WTC11 (cell line): ENCODE measurements around the gene GNAL. TPM values are rescaled to one million over a fixed set of nuclear protein-coding genes. Genes with fewer than 3 reads are reported as not detected.

Source experiments
- ATAC-seq: fragments of 200-7000 bp; cut with Tn5 transposase; 2 replicates; pipeline ENCODE4 v1.10.0; 2021; ENCODE audit warnings: mild to moderate bottlenecking, moderate library complexity
- CTCF ChIA-PET: fragments of 300-600 bp; sonication (Branson Sonifier 250); formaldehyde crosslinking; loops from one replicate; lab custom pipeline; 2021; ENCODE audit warnings: antibody characterized with exemption; lab: Charles Lee
- POLR2A ChIA-PET: fragments of 350-600 bp; sonication (Branson Sonifier 250); formaldehyde crosslinking; loops from one replicate; lab custom pipeline; 2021; ENCODE audit warnings: antibody characterized with exemption; lab: Charles Lee
- DNase-seq: peaks from one replicate; pipeline ENCODE4 v3.0.0; 2021; ENCODE audit warnings: low spot score
- H3K27ac Mint-ChIP-seq: 2 replicates; pipeline ENCODE4 v1.8.0; 2021; ENCODE audit warnings: mixed read lengths
- H3K27me3 Mint-ChIP-seq: 2 replicates; pipeline ENCODE4 v1.8.0; 2021; ENCODE audit warnings: low read depth, mild to moderate bottlenecking, moderate library complexity, mixed read lengths
- H3K36me3 Mint-ChIP-seq: 2 replicates; pipeline ENCODE4 v1.8.0; 2021; ENCODE audit warnings: mixed read lengths
- H3K4me1 Mint-ChIP-seq: 2 replicates; pipeline ENCODE4 v1.8.0; 2022; ENCODE audit warnings: mixed read lengths
- H3K4me3 Mint-ChIP-seq: 2 replicates; pipeline ENCODE4 v1.8.0; 2021; ENCODE audit warnings: mild to moderate bottlenecking, moderate library complexity, mixed read lengths
- H3K9me3 Mint-ChIP-seq: 2 replicates; pipeline ENCODE4 v1.8.0; 2021; ENCODE audit warnings: mixed read lengths
- ATF1 ChIP-seq: sonication (generic); formaldehyde crosslinking; IDR thresholded peaks from 2 replicates; pipeline ENCODE4 v1.8.1; 2023; ENCODE audit warnings: mild to moderate bottlenecking, moderate library complexity, missing genetic modification reagents
- ATF3 ChIP-seq: sonication (generic); formaldehyde crosslinking; conservative IDR thresholded peaks from 2 replicates; pipeline ENCODE4 v1.8.1; 2022; ENCODE audit warnings: mild to moderate bottlenecking, missing genetic modification reagents
- ATF6 ChIP-seq: sonication (generic); formaldehyde crosslinking; IDR thresholded peaks from 2 replicates; pipeline ENCODE4 v1.8.1; 2023; ENCODE audit warnings: mild to moderate bottlenecking, missing genetic modification reagents
- CDX4 ChIP-seq: fragments of 250-450 bp; sonication (Bioruptor Pico); IDR thresholded peaks from 2 replicates; pipeline ENCODE4 v1.9.0; 2021; ENCODE audit warnings: moderate library complexity, mild to moderate bottlenecking, inconsistent platforms, borderline replicate concordance
- E2F1 ChIP-seq: sonication (generic); formaldehyde crosslinking; IDR thresholded peaks from 2 replicates; pipeline ENCODE4 v1.8.0; 2022; ENCODE audit warnings: mild to moderate bottlenecking, missing genetic modification reagents
- ERG ChIP-seq: fragments of 250-450 bp; sonication (Bioruptor Pico); IDR thresholded peaks from 2 replicates; pipeline ENCODE4 v1.8.0; 2021; ENCODE audit warnings: mild to moderate bottlenecking
- ESRRA ChIP-seq: sonication (generic); formaldehyde crosslinking; IDR thresholded peaks from 2 replicates; pipeline ENCODE4 v1.8.1; 2022; ENCODE audit warnings: mild to moderate bottlenecking, missing genetic modification reagents, borderline replicate concordance
- FOXK1 ChIP-seq: sonication (generic); formaldehyde crosslinking; IDR thresholded peaks from 2 replicates; pipeline ENCODE4 v1.8.0; 2022; ENCODE audit warnings: mild to moderate bottlenecking, moderate library complexity, missing genetic modification reagents
- FOXP4 ChIP-seq: sonication (generic); formaldehyde crosslinking; IDR thresholded peaks from 2 replicates; pipeline ENCODE4 v1.8.0; 2022; ENCODE audit warnings: mild to moderate bottlenecking, missing genetic modification reagents
- IRF2 ChIP-seq: sonication (generic); formaldehyde crosslinking; IDR thresholded peaks from 2 replicates; pipeline ENCODE4 v1.8.0; 2022; ENCODE audit warnings: low read depth, missing genetic modification reagents, borderline replicate concordance
- NFATC4 ChIP-seq: fragments of 250-450 bp; sonication (Bioruptor Pico); IDR thresholded peaks from 2 replicates; pipeline ENCODE4 v1.9.0; 2021; ENCODE audit warnings: mild to moderate bottlenecking
- RORB ChIP-seq: fragments of 250-450 bp; sonication (Bioruptor Pico); IDR thresholded peaks from 2 replicates; pipeline ENCODE4 v1.9.0; 2021; ENCODE audit warnings: mild to moderate bottlenecking
- TEAD1 ChIP-seq: sonication (generic); formaldehyde crosslinking; IDR thresholded peaks from 2 replicates; pipeline ENCODE4 v1.8.0; 2022; ENCODE audit warnings: mild to moderate bottlenecking, missing genetic modification reagents
- TEAD4 ChIP-seq: sonication (generic); formaldehyde crosslinking; IDR thresholded peaks from 2 replicates; pipeline ENCODE4 v1.8.0; 2022; ENCODE audit warnings: mild to moderate bottlenecking, missing genetic modification reagents
- USF1 ChIP-seq: sonication (generic); formaldehyde crosslinking; IDR thresholded peaks from 2 replicates; pipeline ENCODE4 v1.8.0; 2022; ENCODE audit warnings: mild to moderate bottlenecking, missing genetic modification reagents
- ZBTB43 ChIP-seq: sonication (generic); formaldehyde crosslinking; IDR thresholded peaks from 2 replicates; pipeline ENCODE4 v1.8.1; 2023; ENCODE audit warnings: mild to moderate bottlenecking, missing genetic modification reagents
- ZNF121 ChIP-seq: sonication (generic); formaldehyde crosslinking; IDR thresholded peaks from 2 replicates; pipeline ENCODE4 v1.8.0; 2023; ENCODE audit warnings: missing genetic modification reagents
- ZNF138 ChIP-seq: sonication (generic); formaldehyde crosslinking; conservative IDR thresholded peaks from 2 replicates; pipeline ENCODE4 v1.8.1; 2022; ENCODE audit warnings: mild to moderate bottlenecking, moderate library complexity, missing genetic modification reagents
- ZNF423 ChIP-seq: fragments of 250-450 bp; sonication (Bioruptor Pico); IDR thresholded peaks from 2 replicates; pipeline ENCODE4 v2.1.2; 2022; ENCODE audit warnings: mild to moderate bottlenecking, moderate library complexity
- total RNA-seq: library from RNA; stranded (reverse); gene quantifications from 3 replicates; pipeline ENCODE4 v1.2.3, GENCODE V29; 2021

GNAL gene
- total RNA-seq, 1 experiment from 2014 or later: 22.3 TPM

GRCh38 chr18:11823545-11823944, 134.5 kb downstream of the GNAL start:
- Mint-ChIP-seq H3K4me1 (peaks cover 37% of the 10 kb centered on the region), H3K36me3 (no peaks in the 10 kb centered on the region), H3K4me3 (no peak overlapping the region), H3K9me3 (0 out of 2 replicates have a peak, but pooled peaks cover 4% of the 10 kb centered on the region), H3K27me3 (no peaks in the 10 kb centered on the region), H3K27ac (peak overlapping the region; percentile 64; the same call in 1 of the 2 replicates)
- TF ChIP-seq TEAD4 (no peak), ESRRA (CRISPR knock-in tag) (no peak), E2F1 (CRISPR knock-in tag) (no peak), ZBTB43 (CRISPR knock-in tag) (no peak), ZNF138 (no peak), ERG (CRISPR knock-in tag) (no peak), TEAD1 (CRISPR knock-in tag) (no peak), CDX4 (CRISPR knock-in tag) (no peak), ATF1 (CRISPR knock-in tag) (no peak), ATF3 (no peak), ZNF423 (CRISPR knock-in tag) (no peak), USF1 (CRISPR knock-in tag) (no peak), FOXP4 (no peak)
- no peak for ATAC-seq
- no peak for DNase-seq
- POLR2A ChIA-PET: no interaction called here
- CTCF ChIA-PET: no interaction called here

- no peak for TF ChIP-seq ZBTB43 (CRISPR knock-in tag)
- no peak for TF ChIP-seq NFATC4 (CRISPR knock-in tag)
- TF ChIP-seq ATF6 (CRISPR knock-in tag): no peak
- no peak for TF ChIP-seq ZNF121 (CRISPR knock-in tag)
- no peak for TF ChIP-seq RORB (CRISPR knock-in tag)
- no peak for TF ChIP-seq FOXK1
- no peak for TF ChIP-seq IRF2 (CRISPR knock-in tag)
- ChIA-PET POLR2A (no interaction called here), CTCF (interaction anchor here (0.6 to 1.4 kb wide), 9 partner anchors 17 to 177 kb away, joined by 3 to 9 read pairs (median 4); no protein-coding TSS in a partner anchor)
- Mint-ChIP-seq H3K27ac (peak overlapping the region; percentile 33; the same call in 1 of the 2 replicates), H3K27me3 (no peaks in the 10 kb centered on the region), H3K9me3 (peaks cover 6% of the 10 kb centered on the region), H3K4me3 (no peak overlapping the region), H3K4me1 (peaks cover 41% of the 10 kb centered on the region), H3K36me3 (peaks cover 5% of the 10 kb centered on the region)
- peak; percentile 60 for ATAC-seq
- no peak for DNase-seq
Observed at GRCh38 chr18:11826836-11827235, 137.8 kb downstream of the GNAL start.
